SK-N-SH (cell line): ENCODE results near the gene MRPL51. TPM values are rescaled to one million over a fixed set of nuclear protein-coding genes. Genes with fewer than 3 reads are reported as not detected.

Source experiments
- CTCF ChIA-PET: fragments of 300-600, 350-600 bp; formaldehyde crosslinking; extraction: SDS; loops from one replicate; lab custom pipeline; 2021; lab: Yijun Ruan, JAX
- POLR2A ChIA-PET: fragments of 350-600 bp; sonication (Branson Sonifier 250); formaldehyde crosslinking; extraction: SDS; loops from one replicate; lab custom pipeline; 2020; ENCODE audit warnings: antibody characterized with exemption, inconsistent platforms; lab: Yijun Ruan, JAX
- DNase-seq: peaks from one replicate; pipeline ENCODE4 v3.0.0; 2012
- H2AFZ ChIP-seq: fragments of 200-600 bp; sonication (generic); 2 replicates; pipeline ENCODE4 v1.8.1; 2016; ENCODE audit warnings: antibody characterized with exemption, mild to moderate bottlenecking, low read depth
- H3F3A ChIP-seq: fragments of 200-600 bp; sonication (generic); replicated peaks from 2 replicates; pipeline ENCODE3; 2016; ENCODE audit warnings: antibody characterized with exemption, mild to moderate bottlenecking; ENCODE audit not compliant: insufficient read depth
- H3K27ac ChIP-seq, 2 experiments: fragments of 200-500 bp in 1 of 2; fragments of 200-600 bp in 1 of 2; sonication (Bioruptor generic) in 1 of 2; sonication (generic), shearing (Covaris generic) in 1 of 2; 2 replicates each; pipeline versions ENCODE4 v1.5.1 to v1.6.1; 2014 to 2016; ENCODE audit warnings: low read depth in 2 of 2, inconsistent platforms in 1 of 2, low read length in 1 of 2, mild to moderate bottlenecking in 1 of 2, mixed read lengths in 1 of 2
- H3K27me3 ChIP-seq: fragments of 200-600 bp; sonication (generic), shearing (Covaris generic); 2 replicates; pipeline ENCODE4 v1.6.1; 2016; ENCODE audit warnings: mixed run types; ENCODE audit not compliant: insufficient read depth
- H3K36me3 ChIP-seq, 2 experiments: fragments of 200-500 bp in 1 of 2; fragments of 200-600 bp in 1 of 2; sonication (Bioruptor generic) in 1 of 2; sonication (generic) in 1 of 2; replicated peaks in 1 of 2; 2 replicates each; pipeline versions ENCODE3 to v1.5.1; 2014 to 2016; ENCODE audit warnings: low read length in 1 of 2, mild to moderate bottlenecking in 1 of 2; ENCODE audit not compliant: insufficient read depth in 2 of 2, control insufficient read depth in 1 of 2
- H3K4me1 ChIP-seq, 2 experiments: fragments of 200-500 bp in 1 of 2; fragments of 200-600 bp in 1 of 2; sonication (Bioruptor generic) in 1 of 2; sonication (generic), shearing (Covaris generic) in 1 of 2; 2 replicates each; pipeline versions ENCODE4 v1.5.1 to v1.6.1; 2014 to 2016; ENCODE audit warnings: low read depth in 1 of 2, low read length in 1 of 2, mixed run types in 1 of 2; ENCODE audit not compliant: insufficient read depth in 2 of 2, control insufficient read depth in 1 of 2
- H3K4me2 ChIP-seq: fragments of 200-600 bp; sonication (generic), shearing (Covaris generic); 2 replicates; pipeline ENCODE4 v1.6.1; 2017; ENCODE audit warnings: mixed run types
- H3K4me3 ChIP-seq, 2 experiments: fragments of 200-500 bp in 1 of 2; fragments of 200-600 bp in 1 of 2; sonication (Bioruptor generic) in 1 of 2; sonication (generic), shearing (Covaris generic) in 1 of 2; 2 replicates each; pipeline versions ENCODE4 v1.5.1 to v1.8.1; 2014 to 2016; ENCODE audit warnings: low read depth in 2 of 2, inconsistent platforms in 1 of 2, low read length in 1 of 2, mild to moderate bottlenecking in 1 of 2, mixed read lengths in 1 of 2, moderate library complexity in 1 of 2
- H3K79me2 ChIP-seq: fragments of 200-600 bp; sonication (generic); 2 replicates; pipeline ENCODE4 v1.8.1; 2017; ENCODE audit warnings: mild to moderate bottlenecking; ENCODE audit not compliant: insufficient read depth
- H3K9ac ChIP-seq: fragments of 200-600 bp; sonication (generic); 2 replicates; pipeline ENCODE4 v1.6.1; 2017; ENCODE audit warnings: mixed run types
- H3K9me2 ChIP-seq: fragments of 200-600 bp; sonication (generic); 2 replicates; pipeline ENCODE4 v1.6.1; 2017; ENCODE audit warnings: mixed run types
- H3K9me3 ChIP-seq: fragments of 200-600 bp; sonication (generic); 2 replicates; pipeline ENCODE4 v1.6.1; 2017; ENCODE audit warnings: mixed run types, mild to moderate bottlenecking, moderate library complexity
- H4K20me1 ChIP-seq: fragments of 200-600 bp; sonication (generic); 2 replicates; pipeline ENCODE4 v1.6.1; 2017; ENCODE audit warnings: mild to moderate bottlenecking, mixed run types; ENCODE audit not compliant: insufficient read depth
- CHD2 ChIP-seq: fragments of 150-350 bp; IDR thresholded peaks from 2 replicates; pipeline ENCODE4 v1.6.1; 2018; ENCODE audit warnings: low read length; ENCODE audit not compliant: partially characterized antibody
- FOSL2 ChIP-seq: IDR thresholded peaks from 2 replicates; pipeline ENCODE4 v1.4.0; 2012; ENCODE audit warnings: low read depth, mild to moderate bottlenecking, moderate library complexity, borderline replicate concordance
- FOXM1 ChIP-seq: IDR thresholded peaks from 2 replicates; pipeline ENCODE4 v1.4.0; 2012; ENCODE audit warnings: low read depth, mild to moderate bottlenecking
- GABPA ChIP-seq: IDR thresholded peaks from 2 replicates; pipeline ENCODE4 v1.4.0; 2012; ENCODE audit warnings: low read depth, mild to moderate bottlenecking
- IRF3 ChIP-seq: fragments of 150-350 bp; IDR thresholded peaks from 2 replicates; pipeline ENCODE4 v1.6.1; 2016; ENCODE audit warnings: mild to moderate bottlenecking, low read depth, low read length
- MXI1 ChIP-seq: IDR thresholded peaks from 2 replicates; pipeline ENCODE4 v1.6.1; 2012; ENCODE audit warnings: mild to moderate bottlenecking, low read depth, low read length, improper control_type of control experiment
- POLR2AphosphoS5 ChIP-seq: IDR thresholded peaks from 2 replicates; pipeline ENCODE4 v1.6.1; 2012; ENCODE audit warnings: low read depth, low read length
- RFX5 ChIP-seq: IDR thresholded peaks from 2 replicates; pipeline ENCODE4 v1.6.1; 2012; ENCODE audit warnings: mild to moderate bottlenecking, improper control_type of control experiment, low read length
- TCF12 ChIP-seq: IDR thresholded peaks from 2 replicates; pipeline ENCODE4 v1.4.0; 2012
- ZBTB33 ChIP-seq: IDR thresholded peaks from 2 replicates; pipeline ENCODE4 v1.4.0; 2012; ENCODE audit warnings: low read depth, borderline replicate concordance
- WGBS: methylation state at CpG from one replicate; pipeline ENCODE4 v1.1.6; 2017; ENCODE audit warnings: low lambda C conversion rate; 5-methylcytosine and 5-hydroxymethylcytosine counted together
- polyA plus RNA-seq, 3 experiments: library from polyadenylated mRNA; depleted of rRNA; stranded (reverse); fragments of >200 nt; gene quantifications; 2 replicates each; pipeline ENCODE4 v1.2.3, GENCODE V29; 2012
- TF ChIP-seq, protein P1 (sequence below): IDR thresholded peaks from 2 replicates; pipeline ENCODE4 v1.4.0; 2012; ENCODE audit warnings: low read depth
- TF ChIP-seq, protein P2 (sequence below): IDR thresholded peaks from 2 replicates; pipeline ENCODE4 v1.6.1; 2012; ENCODE audit warnings: mild to moderate bottlenecking, low read depth, low read length, moderate library complexity
- TF ChIP-seq, protein P3 (sequence below): fragments of 150-350 bp; IDR thresholded peaks from 2 replicates; pipeline ENCODE4 v1.6.1; 2017; ENCODE audit warnings: antibody characterized with exemption, low read length, low read depth, borderline replicate concordance

Gene MRPL51
- polyA plus RNA-seq, 1 of the 3 experiments (the other 2 are of a cell fraction) = 189 TPM

DNA sequence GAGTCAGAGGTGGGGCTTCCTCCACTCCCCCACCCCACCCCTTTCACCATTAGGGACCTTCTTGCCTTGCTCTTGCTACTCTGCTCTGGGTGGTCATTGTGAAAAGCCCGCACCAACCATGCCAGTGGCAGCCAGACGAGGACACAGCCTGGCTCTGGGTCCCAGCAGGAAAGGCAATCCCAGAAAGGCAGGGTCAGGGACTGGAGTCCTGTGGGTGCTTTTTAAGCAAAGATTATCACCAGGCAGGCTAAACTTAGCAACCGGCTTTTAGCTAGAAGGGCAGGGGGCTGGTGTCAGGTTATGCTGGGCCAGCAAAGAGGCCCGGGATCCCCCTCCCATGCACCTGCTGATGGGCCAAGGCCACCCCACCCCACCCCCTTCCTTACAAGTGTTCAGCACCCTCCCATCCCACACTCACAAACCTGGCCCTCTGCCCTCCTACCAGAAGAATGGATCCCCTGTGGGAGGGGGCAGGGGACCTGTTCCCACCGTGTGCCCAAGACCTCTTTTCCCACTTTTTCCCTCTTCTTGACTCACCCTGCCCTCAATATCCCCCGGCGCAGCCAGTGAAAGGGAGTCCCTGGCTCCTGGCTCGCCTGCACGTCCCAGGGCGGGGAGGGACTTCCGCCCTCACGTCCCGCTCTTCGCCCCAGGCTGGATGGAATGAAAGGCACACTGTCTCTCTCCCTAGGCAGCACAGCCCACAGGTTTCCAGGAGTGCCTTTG is 40.0 kb upstream of the MRPL51 start:
- peak overlapping the region; percentile 71 to 97 for H3K4me3 ChIP-seq
- no peaks in the 10 kb centered on the region for H3K27me3 ChIP-seq
- TF ChIP-seq, protein P1, sequence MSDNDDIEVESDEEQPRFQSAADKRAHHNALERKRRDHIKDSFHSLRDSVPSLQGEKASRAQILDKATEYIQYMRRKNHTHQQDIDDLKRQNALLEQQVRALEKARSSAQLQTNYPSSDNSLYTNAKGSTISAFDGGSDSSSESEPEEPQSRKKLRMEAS = 0 out of 2 replicates have a peak, but pooled peaks have one; percentile 38
- TF ChIP-seq TCF12 (no peak), MXI1 (peak; percentile 38), GABPA (peak; percentile 70)
- no peaks in the 10 kb centered on the region for H3K9me2 ChIP-seq
- peak overlapping the region; percentile 100 for H3K4me2 ChIP-seq
- H3K9ac ChIP-seq = peak overlapping the region; percentile 99
- H4K20me1 ChIP-seq = peaks cover 37% of the 10 kb centered on the region
- peaks cover 62% of the 10 kb centered on the region for H3K79me2 ChIP-seq
- 2% methylated on average over 14 of the region's 14 CpGs for WGBS
- peaks cover 48 to 58% of the 10 kb centered on the region in 2 experiments for H3K36me3 ChIP-seq
- peak; percentile 79 for DNase-seq
- H3K4me1 ChIP-seq = peaks cover 15 to 34% of the 10 kb centered on the region in 2 experiments; a peak in 3 of 4 replicates
- peaks cover 72% of the 10 kb centered on the region for H3F3A ChIP-seq
- POLR2A ChIA-PET = interaction anchor here (0.8 to 1.9 kb wide), 6 partner anchors 21 to 405 kb away, joined by 3 to 11 read pairs (median 3); partner anchors contain the start of genes COPS7A and VAMP1
- no peak overlapping the region for H2AFZ ChIP-seq
- CTCF ChIA-PET = interaction anchor here (0.9 to 2.5 kb wide), 6 partner anchors 18 to 151 kb away, joined by 3 to 8 read pairs (median 6); no protein-coding TSS in a partner anchor
- H3K9me3 ChIP-seq = no peaks in the 10 kb centered on the region
- H3K27ac ChIP-seq = peak overlapping the region; percentile 96 to 98

GRCh38 chr12:6532051-6532926 is 39.2 kb upstream of the MRPL51 start:
- no peak overlapping the region for H2AFZ ChIP-seq
- peak; percentile 57 for DNase-seq
- peak overlapping the region; percentile 96 to 98 for H3K27ac ChIP-seq
- H3K9me3 ChIP-seq = no peaks in the 10 kb centered on the region
- H3K4me2 ChIP-seq = peak overlapping the region; percentile 100
- no peaks in the 10 kb centered on the region for H3K27me3 ChIP-seq
- peaks cover 58% of the 10 kb centered on the region for H3K79me2 ChIP-seq
- ChIA-PET CTCF (interaction anchor here (0.9 to 2.5 kb wide), 6 partner anchors 17 to 152 kb away, joined by 3 to 8 read pairs (median 6); no protein-coding TSS in a partner anchor), POLR2A (interaction anchor here (0.7 to 1.9 kb wide), 9 partner anchors 21 to 405 kb away, joined by 3 to 11 read pairs (median 3); partner anchors contain the start of genes COPS7A, MRPL51, TAPBPL and VAMP1)
- H3K36me3 ChIP-seq = peaks cover 46 to 58% of the 10 kb centered on the region in 2 experiments
- peak overlapping the region; percentile 99 for H3K9ac ChIP-seq
- peak overlapping the region; percentile 71 to 97 for H3K4me3 ChIP-seq
- H4K20me1 ChIP-seq = peaks cover 29% of the 10 kb centered on the region
- 8% methylated on average over 19 of the region's 20 CpGs for WGBS
- peaks cover 15 to 29% of the 10 kb centered on the region in 2 experiments; a peak in 3 of 4 replicates for H3K4me1 ChIP-seq
- peaks cover 64% of the 10 kb centered on the region for H3F3A ChIP-seq
- no peaks in the 10 kb centered on the region for H3K9me2 ChIP-seq
- TF ChIP-seq RFX5 (0 out of 2 replicates have a peak, but pooled peaks have one; percentile 26), IRF3 (no peak), FOSL2 (peak; percentile 79; the same call in 1 of the 2 replicates), CHD2 (no peak), POLR2AphosphoS5 (peak; percentile 80), FOXM1 (no peak), ZBTB33 (no peak; the same call in 1 of the 2 replicates)
- TF ChIP-seq, protein P2, sequence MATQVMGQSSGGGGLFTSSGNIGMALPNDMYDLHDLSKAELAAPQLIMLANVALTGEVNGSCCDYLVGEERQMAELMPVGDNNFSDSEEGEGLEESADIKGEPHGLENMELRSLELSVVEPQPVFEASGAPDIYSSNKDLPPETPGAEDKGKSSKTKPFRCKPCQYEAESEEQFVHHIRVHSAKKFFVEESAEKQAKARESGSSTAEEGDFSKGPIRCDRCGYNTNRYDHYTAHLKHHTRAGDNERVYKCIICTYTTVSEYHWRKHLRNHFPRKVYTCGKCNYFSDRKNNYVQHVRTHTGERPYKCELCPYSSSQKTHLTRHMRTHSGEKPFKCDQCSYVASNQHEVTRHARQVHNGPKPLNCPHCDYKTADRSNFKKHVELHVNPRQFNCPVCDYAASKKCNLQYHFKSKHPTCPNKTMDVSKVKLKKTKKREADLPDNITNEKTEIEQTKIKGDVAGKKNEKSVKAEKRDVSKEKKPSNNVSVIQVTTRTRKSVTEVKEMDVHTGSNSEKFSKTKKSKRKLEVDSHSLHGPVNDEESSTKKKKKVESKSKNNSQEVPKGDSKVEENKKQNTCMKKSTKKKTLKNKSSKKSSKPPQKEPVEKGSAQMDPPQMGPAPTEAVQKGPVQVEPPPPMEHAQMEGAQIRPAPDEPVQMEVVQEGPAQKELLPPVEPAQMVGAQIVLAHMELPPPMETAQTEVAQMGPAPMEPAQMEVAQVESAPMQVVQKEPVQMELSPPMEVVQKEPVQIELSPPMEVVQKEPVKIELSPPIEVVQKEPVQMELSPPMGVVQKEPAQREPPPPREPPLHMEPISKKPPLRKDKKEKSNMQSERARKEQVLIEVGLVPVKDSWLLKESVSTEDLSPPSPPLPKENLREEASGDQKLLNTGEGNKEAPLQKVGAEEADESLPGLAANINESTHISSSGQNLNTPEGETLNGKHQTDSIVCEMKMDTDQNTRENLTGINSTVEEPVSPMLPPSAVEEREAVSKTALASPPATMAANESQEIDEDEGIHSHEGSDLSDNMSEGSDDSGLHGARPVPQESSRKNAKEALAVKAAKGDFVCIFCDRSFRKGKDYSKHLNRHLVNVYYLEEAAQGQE = peak; percentile 35; the same call in 1 of the 2 replicates
- TF ChIP-seq, protein P1 = peak; percentile 90
- TF ChIP-seq, protein P3, sequence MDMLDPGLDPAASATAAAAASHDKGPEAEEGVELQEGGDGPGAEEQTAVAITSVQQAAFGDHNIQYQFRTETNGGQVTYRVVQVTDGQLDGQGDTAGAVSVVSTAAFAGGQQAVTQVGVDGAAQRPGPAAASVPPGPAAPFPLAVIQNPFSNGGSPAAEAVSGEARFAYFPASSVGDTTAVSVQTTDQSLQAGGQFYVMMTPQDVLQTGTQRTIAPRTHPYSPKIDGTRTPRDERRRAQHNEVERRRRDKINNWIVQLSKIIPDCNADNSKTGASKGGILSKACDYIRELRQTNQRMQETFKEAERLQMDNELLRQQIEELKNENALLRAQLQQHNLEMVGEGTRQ = no peak
